ENCODE measurements around the gene F2R.

F2R gene

DNA sequence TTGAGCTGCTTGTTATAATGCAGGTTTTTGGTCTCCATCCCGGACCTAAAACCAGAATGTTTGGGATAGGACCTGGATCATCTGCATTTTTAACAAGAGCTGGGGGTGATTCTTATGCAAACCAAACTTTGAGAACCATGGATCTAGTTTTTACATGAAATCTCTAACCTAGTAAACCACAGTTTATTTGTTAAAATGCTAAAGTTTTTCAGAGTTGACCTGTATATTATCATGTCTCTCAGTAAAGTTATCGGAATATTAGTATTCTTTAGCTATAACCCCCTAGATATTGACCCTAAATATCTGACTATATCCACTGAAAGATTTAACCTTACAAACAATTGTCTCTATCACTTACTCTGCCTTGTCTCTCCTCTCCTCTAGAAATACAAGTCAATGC, 28.7 kb downstream of the F2R start:
- no peaks in the 10 kb centered on the region for H3K79me1 ChIP-seq (replicated peaks; ENCODE audit: low read length, poor library complexity, severe bottlenecking)
- WGBS, result 100% methylated on average over 1 of the region's 2 CpGs
- H3K14ac ChIP-seq (ENCODE audit: low read length in 2 of 2), result no peak overlapping the region
- H2BK120ac ChIP-seq (ENCODE audit: low read depth, low read length), result no peak overlapping the region
- peak overlapping the region; percentile 38 for H2AK5ac ChIP-seq (ENCODE audit: low read length, severe bottlenecking)
- H3K4ac ChIP-seq (ENCODE audit: low read depth in 1 of 2, low read length in 2 of 2), result peak overlapping the region in 1 of 2 experiments; percentile 16
- no peak overlapping the region for H2AFZ ChIP-seq (ENCODE audit: low read depth, low read length)
- no peak overlapping the region for H3K27ac ChIP-seq (ENCODE audit: low read length, poor library complexity, severe bottlenecking)
- no peak overlapping the region for H3K4me2 ChIP-seq (ENCODE audit: low read length, poor library complexity, severe bottlenecking)
- no peaks in the 10 kb centered on the region for H3K27me3 ChIP-seq (ENCODE audit: control insufficient read depth in 1 of 2, insufficient read depth in 1 of 2, low read length in 2 of 2)
- H3K9me3 ChIP-seq (ENCODE audit: control insufficient read depth, low read length), result no peaks in the 10 kb centered on the region
- no peaks in the 10 kb centered on the region for H3K4me1 ChIP-seq (ENCODE audit: control insufficient read depth, insufficient read depth, low read depth, low read length)
- H3K23ac ChIP-seq (ENCODE audit: low read length in 2 of 2), result no peak overlapping the region
- no peak overlapping the region for H2BK12ac ChIP-seq (ENCODE audit: low read length in 2 of 2)
- H2BK15ac ChIP-seq (ENCODE audit: low read depth, poor library complexity, severe bottlenecking), result no peak overlapping the region
- no peak overlapping the region for H4K91ac ChIP-seq (ENCODE audit: low read length)
- no peak overlapping the region for H4K8ac ChIP-seq (ENCODE audit: low read length)
- no peak overlapping the region for H2BK5ac ChIP-seq (ENCODE audit: low read depth, low read length, poor library complexity, severe bottlenecking)
- H3K9ac ChIP-seq (ENCODE audit: low read length), result no peak overlapping the region
- no peak for DNase-seq
- H3K18ac ChIP-seq (ENCODE audit: low read depth in 1 of 2, low read length in 2 of 2), result no peak overlapping the region
- H3K36me3 ChIP-seq (ENCODE audit: control insufficient read depth in 1 of 2, insufficient read depth in 2 of 2, low read depth in 1 of 2, low read length in 2 of 2), result no peaks in the 10 kb centered on the region
- H3K4me3 ChIP-seq (ENCODE audit: insufficient read depth in 1 of 2, low read depth in 1 of 2, low read length in 2 of 2), result no peak overlapping the region

DNA sequence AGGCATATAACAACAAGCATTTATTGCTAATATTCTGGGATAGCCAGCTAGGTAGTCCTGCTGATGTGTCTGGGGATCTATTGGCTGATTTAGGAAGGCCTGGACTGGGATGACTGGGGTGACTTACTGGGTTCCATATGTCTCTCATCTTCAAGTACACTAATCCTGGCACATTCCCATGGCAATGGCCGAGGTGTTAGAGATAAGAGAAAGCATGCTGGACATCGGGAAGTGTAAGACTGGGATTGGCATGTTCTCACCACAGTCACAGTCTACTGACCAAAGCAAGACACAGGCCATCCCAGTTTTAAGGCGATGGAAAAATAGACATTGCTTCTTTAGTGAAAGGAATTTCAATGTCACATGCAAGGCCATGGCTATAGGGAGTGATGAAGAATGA, 29.7 kb downstream of the F2R start:
- Histone ChIP-seq H3K4ac (ENCODE audit: low read depth in 1 of 2, low read length in 2 of 2) (no peak overlapping the region), H3K36me3 (ENCODE audit: control insufficient read depth in 1 of 2, insufficient read depth in 2 of 2, low read depth in 1 of 2, low read length in 2 of 2) (no peaks in the 10 kb centered on the region), H4K91ac (ENCODE audit: low read length) (no peak overlapping the region), H3K4me2 (ENCODE audit: low read length, poor library complexity, severe bottlenecking) (no peak overlapping the region), H3K27ac (ENCODE audit: low read length, poor library complexity, severe bottlenecking) (no peak overlapping the region), H3K18ac (ENCODE audit: low read depth in 1 of 2, low read length in 2 of 2) (no peak overlapping the region), H3K4me1 (ENCODE audit: control insufficient read depth, insufficient read depth, low read depth, low read length) (no peaks in the 10 kb centered on the region), H3K23ac (ENCODE audit: low read length in 2 of 2) (no peak overlapping the region), H3K9me3 (ENCODE audit: control insufficient read depth, low read length) (no peaks in the 10 kb centered on the region), H2BK12ac (ENCODE audit: low read length in 2 of 2) (no peak overlapping the region), H2BK15ac (ENCODE audit: low read depth, poor library complexity, severe bottlenecking) (no peak overlapping the region), H3K4me3 (ENCODE audit: insufficient read depth in 1 of 2, low read depth in 1 of 2, low read length in 2 of 2) (no peak overlapping the region), H2BK5ac (ENCODE audit: low read depth, low read length, poor library complexity, severe bottlenecking) (no peak overlapping the region), H3K9ac (ENCODE audit: low read length) (no peak overlapping the region), H2BK120ac (ENCODE audit: low read depth, low read length) (no peak overlapping the region), H2AFZ (ENCODE audit: low read depth, low read length) (no peak overlapping the region), H3K27me3 (ENCODE audit: control insufficient read depth in 1 of 2, insufficient read depth in 1 of 2, low read length in 2 of 2) (no peaks in the 10 kb centered on the region), H4K8ac (ENCODE audit: low read length) (no peak overlapping the region), H3K14ac (ENCODE audit: low read length in 2 of 2) (no peak overlapping the region), H2AK5ac (ENCODE audit: low read length, severe bottlenecking) (no peak overlapping the region), H3K79me1 (replicated peaks; ENCODE audit: low read length, poor library complexity, severe bottlenecking) (no peaks in the 10 kb centered on the region)
- WGBS, result 93% methylated on average over 2 of the region's 3 CpGs
- no peak for DNase-seq

DNA sequence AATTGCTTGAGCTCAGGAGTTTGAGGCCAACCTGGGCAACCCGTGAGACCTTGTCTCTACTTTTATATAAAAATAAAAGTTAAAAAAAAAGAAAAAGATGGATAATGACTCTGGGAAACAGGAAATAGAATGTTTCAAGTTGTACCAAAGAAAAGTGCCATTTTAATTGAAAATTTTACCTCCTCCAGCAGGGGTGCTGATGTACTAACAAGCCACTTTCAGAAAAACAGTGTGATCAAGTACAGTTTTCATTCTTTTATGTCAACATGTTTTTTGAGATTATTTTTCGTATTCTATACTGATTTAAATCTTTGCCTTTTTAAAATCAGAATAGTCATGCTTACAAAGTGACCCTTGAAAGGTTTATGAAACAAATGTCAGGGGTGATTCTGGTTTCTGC, 30.8 kb downstream of the F2R start:
- H3K27me3 ChIP-seq (ENCODE audit: control insufficient read depth in 1 of 2, insufficient read depth in 1 of 2, low read length in 2 of 2), result no peaks in the 10 kb centered on the region
- no peak overlapping the region for H3K14ac ChIP-seq (ENCODE audit: low read length in 2 of 2)
- H3K79me1 ChIP-seq (replicated peaks; ENCODE audit: low read length, poor library complexity, severe bottlenecking), result no peaks in the 10 kb centered on the region
- no peak overlapping the region for H3K9ac ChIP-seq (ENCODE audit: low read length)
- H3K23ac ChIP-seq (ENCODE audit: low read length in 2 of 2), result no peak overlapping the region
- H3K4me3 ChIP-seq (ENCODE audit: insufficient read depth in 1 of 2, low read depth in 1 of 2, low read length in 2 of 2), result no peak overlapping the region
- H2AFZ ChIP-seq (ENCODE audit: low read depth, low read length), result no peak overlapping the region
- WGBS, result no CpG with 5 or more reads among the region's 2 CpGs
- no peak overlapping the region for H2AK5ac ChIP-seq (ENCODE audit: low read length, severe bottlenecking)
- H2BK12ac ChIP-seq (ENCODE audit: low read length in 2 of 2), result no peak overlapping the region
- H3K4me2 ChIP-seq (ENCODE audit: low read length, poor library complexity, severe bottlenecking), result no peak overlapping the region
- no peak overlapping the region for H3K4ac ChIP-seq (ENCODE audit: low read depth in 1 of 2, low read length in 2 of 2)
- H3K18ac ChIP-seq (ENCODE audit: low read depth in 1 of 2, low read length in 2 of 2), result no peak overlapping the region
- no peak overlapping the region for H4K91ac ChIP-seq (ENCODE audit: low read length)
- H2BK15ac ChIP-seq (ENCODE audit: low read depth, poor library complexity, severe bottlenecking), result no peak overlapping the region
- no peak overlapping the region for H2BK5ac ChIP-seq (ENCODE audit: low read depth, low read length, poor library complexity, severe bottlenecking)
- H2BK120ac ChIP-seq (ENCODE audit: low read depth, low read length), result no peak overlapping the region
- no peaks in the 10 kb centered on the region for H3K9me3 ChIP-seq (ENCODE audit: control insufficient read depth, low read length)
- H3K4me1 ChIP-seq (ENCODE audit: control insufficient read depth, insufficient read depth, low read depth, low read length), result no peaks in the 10 kb centered on the region
- no peaks in the 10 kb centered on the region for H3K36me3 ChIP-seq (ENCODE audit: control insufficient read depth in 1 of 2, insufficient read depth in 2 of 2, low read depth in 1 of 2, low read length in 2 of 2)
- H4K8ac ChIP-seq (ENCODE audit: low read length), result no peak overlapping the region
- DNase-seq, result no peak
- H3K27ac ChIP-seq (ENCODE audit: low read length, poor library complexity, severe bottlenecking), result no peak overlapping the region

DNA sequence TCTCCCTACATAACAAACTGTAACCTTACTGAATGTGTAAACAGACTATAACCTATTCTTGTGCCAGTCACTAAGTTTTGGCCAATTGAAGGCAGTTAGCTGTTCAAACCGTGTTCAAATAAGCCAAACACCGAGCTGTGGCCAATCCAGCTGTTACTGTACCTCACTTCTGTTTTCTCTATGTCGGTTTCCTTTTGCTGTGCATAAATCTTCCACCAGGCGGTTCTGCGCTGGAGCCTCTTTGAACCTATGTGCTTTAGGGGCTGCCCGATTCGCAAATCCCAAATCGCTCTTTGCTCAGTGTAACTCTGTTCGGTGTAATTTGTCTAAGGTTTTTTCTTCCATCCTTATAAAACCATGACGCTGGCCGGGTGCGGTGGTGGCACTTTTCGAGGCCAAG, 31.8 kb downstream of the F2R start:
- DNase-seq, result no peak
- peak overlapping the region in 1 of 2 experiments; percentile 38 for H2BK12ac ChIP-seq (ENCODE audit: low read length in 2 of 2)
- H3K27ac ChIP-seq (ENCODE audit: low read length, poor library complexity, severe bottlenecking), result no peak overlapping the region
- no peak overlapping the region for H3K18ac ChIP-seq (ENCODE audit: low read depth in 1 of 2, low read length in 2 of 2)
- H3K9me3 ChIP-seq (ENCODE audit: control insufficient read depth, low read length), result no peaks in the 10 kb centered on the region
- no peak overlapping the region for H2BK5ac ChIP-seq (ENCODE audit: low read depth, low read length, poor library complexity, severe bottlenecking)
- H3K4me1 ChIP-seq (ENCODE audit: control insufficient read depth, insufficient read depth, low read depth, low read length), result no peaks in the 10 kb centered on the region
- H3K4ac ChIP-seq (ENCODE audit: low read depth in 1 of 2, low read length in 2 of 2), result no peak overlapping the region
- H3K23ac ChIP-seq (ENCODE audit: low read length in 2 of 2), result no peak overlapping the region
- no peak overlapping the region for H3K9ac ChIP-seq (ENCODE audit: low read length)
- no peak overlapping the region for H3K4me2 ChIP-seq (ENCODE audit: low read length, poor library complexity, severe bottlenecking)
- peak overlapping the region; percentile 36 for H2BK120ac ChIP-seq (ENCODE audit: low read depth, low read length)
- no peak overlapping the region for H3K4me3 ChIP-seq (ENCODE audit: insufficient read depth in 1 of 2, low read depth in 1 of 2, low read length in 2 of 2)
- H4K91ac ChIP-seq (ENCODE audit: low read length), result no peak overlapping the region
- H3K14ac ChIP-seq (ENCODE audit: low read length in 2 of 2), result no peak overlapping the region
- no peak overlapping the region for H4K8ac ChIP-seq (ENCODE audit: low read length)
- no peak overlapping the region for H2AFZ ChIP-seq (ENCODE audit: low read depth, low read length)
- no peaks in the 10 kb centered on the region for H3K27me3 ChIP-seq (ENCODE audit: control insufficient read depth in 1 of 2, insufficient read depth in 1 of 2, low read length in 2 of 2)
- WGBS, result 97% methylated on average over 13 of the region's 13 CpGs
- H2BK15ac ChIP-seq (ENCODE audit: low read depth, poor library complexity, severe bottlenecking), result no peak overlapping the region
- H2AK5ac ChIP-seq (ENCODE audit: low read length, severe bottlenecking), result peak overlapping the region; percentile 35
- H3K79me1 ChIP-seq (replicated peaks; ENCODE audit: low read length, poor library complexity, severe bottlenecking), result no peaks in the 10 kb centered on the region
- no peaks in the 10 kb centered on the region for H3K36me3 ChIP-seq (ENCODE audit: control insufficient read depth in 1 of 2, insufficient read depth in 2 of 2, low read depth in 1 of 2, low read length in 2 of 2)

All from mesenchymal stem cell (in vitro differentiated cells and primary cell).